RWPE1 (cell line): ENCODE measurements around the gene KIDINS220.
A peak's percentile ranks its signal among the peaks of the same experiment; 100 is the strongest.

Experiments used
- CTCF ChIA-PET: fragments of 350-600 bp; sonication (Branson Sonifier 250); formaldehyde crosslinking; extraction: SDS; loops from one replicate; lab custom pipeline; 2021; lab: Yijun Ruan, JAX
- POLR2A ChIA-PET: fragments of 400-600 bp; formaldehyde crosslinking; extraction: SDS; loops from one replicate; lab custom pipeline; 2020; ENCODE audit warnings: antibody characterized with exemption; ENCODE audit not compliant: low non-redundant PET; lab: Yijun Ruan, JAX
- DNase-seq: peaks from one replicate; pipeline ENCODE4 v3.0.0; 2012; ENCODE audit warnings: low spot score
- H3K27ac ChIP-seq: fragments of 450-650 bp; 2 replicates; pipeline ENCODE4 v1.5.1; 2017
- CTCF ChIP-seq: fragments of 450-650 bp; conservative IDR thresholded peaks from 2 replicates; pipeline ENCODE4 v1.5.1; 2017; ENCODE audit warnings: low read depth, mild to moderate bottlenecking

KIDINS220 gene

GRCh38 chr2:8786463-8786862 lies 51.0 kb downstream of the KIDINS220 start:
- POLR2A ChIA-PET: no interaction called here
- no peak overlapping the region for H3K27ac ChIP-seq
- DNase-seq: no peak
- no peak for TF ChIP-seq CTCF
- CTCF ChIA-PET: no interaction called here

DNA sequence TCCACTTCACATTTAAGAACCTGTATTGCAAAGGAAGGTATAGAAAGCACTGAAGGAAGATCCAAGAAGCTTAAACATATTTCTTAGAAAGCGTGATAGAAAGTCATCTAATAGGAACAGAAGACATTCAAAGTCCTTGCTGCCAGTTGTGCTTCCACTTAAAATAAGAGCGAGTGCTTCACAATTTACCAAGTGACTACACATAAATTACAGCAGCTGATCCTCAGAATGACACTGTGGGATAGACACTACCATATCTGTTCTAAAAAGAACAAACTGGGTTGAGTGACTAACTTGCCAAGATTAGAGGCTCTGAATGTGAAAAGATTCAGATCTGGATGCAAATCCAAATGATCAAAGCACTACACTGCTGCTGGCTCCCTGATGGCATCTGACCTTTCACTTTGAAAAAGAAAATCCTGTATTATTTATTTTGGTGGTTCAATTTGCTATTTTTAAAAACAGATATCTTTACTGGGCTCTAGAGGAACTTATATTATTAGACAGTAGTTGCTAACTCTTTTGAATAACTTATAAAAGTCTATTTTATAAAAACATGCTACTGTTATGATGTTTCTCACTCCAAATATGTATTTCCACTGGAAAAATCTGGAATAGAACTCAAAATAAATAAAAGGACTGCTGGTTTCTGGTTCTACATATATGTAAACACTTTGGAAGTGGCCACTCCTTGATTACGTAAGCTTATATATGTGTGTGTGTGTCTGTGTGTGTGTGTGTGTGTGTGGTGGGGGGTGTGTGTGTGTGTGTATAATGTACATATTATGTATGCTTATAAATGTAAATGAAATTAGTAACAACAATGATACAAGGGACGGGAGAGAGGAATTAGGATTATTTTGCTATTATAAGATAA lies 57.4 kb downstream of the KIDINS220 start:
- TF ChIP-seq CTCF: no peak
- POLR2A ChIA-PET: no interaction called here

GRCh38 chr2:8774371-8774770 lies 63.0 kb downstream of the KIDINS220 start:
- ChIA-PET CTCF (no interaction called here), POLR2A (no interaction called here)
- TF ChIP-seq CTCF: no peak
- H3K27ac ChIP-seq: no peak overlapping the region
- no peak for DNase-seq

More for the DNA sequence above, 57.4 kb downstream of the KIDINS220 start:
- CTCF ChIA-PET: no interaction called here
- no peak for DNase-seq
- no peak overlapping the region for H3K27ac ChIP-seq

- no peak for TF ChIP-seq CTCF
- DNase-seq: no peak
- CTCF ChIA-PET: interaction anchor here (0.5 kb wide), 1 partner anchor 224 kb away, joined by 7 read pairs; no protein-coding TSS in a partner anchor
- POLR2A ChIA-PET: no interaction called here
- H3K27ac ChIP-seq: no peak overlapping the region
These were observed 70.1 kb downstream of the KIDINS220 start for GRCh38 chr2:8767324-8767723.

- DNase-seq: peak; percentile 32
These were observed 75.8 kb downstream of the KIDINS220 start for GRCh38 chr2:8761529-8762164.

More at GRCh38 chr2:8761529-8762164, 75.8 kb downstream of the KIDINS220 start:
- POLR2A ChIA-PET: no interaction called here
- CTCF ChIA-PET: interaction anchor here (0.7 kb wide), 2 partner anchors 17 to 514 kb away, joined by 3 to 5 read pairs; no protein-coding TSS in a partner anchor
- TF ChIP-seq CTCF: peak; percentile 65
- no peak overlapping the region for H3K27ac ChIP-seq
